Measurements from ENCODE around the gene LDLRAD4. TPM values are rescaled to one million over a fixed set of nuclear protein-coding genes. Genes with fewer than 3 reads are reported as not detected.

Gene LDLRAD4
- total RNA-seq, 4 donors from 2014 or later = 20.4 to 40.4 (median 35.3) TPM

- peak; percentile 57 for DNase-seq (ENCODE audit: extremely low spot score)
- Histone ChIP-seq H3K9me3 (no peaks in the 10 kb centered on the region), H3K4me3 (no peak overlapping the region), H3K4me1 (no peaks in the 10 kb centered on the region), H3K27ac (replicated peaks in 1 of 4) (no peak overlapping the region), H3K36me3 (no peaks in the 10 kb centered on the region), H3K27me3 (no peaks in the 10 kb centered on the region)
- TF ChIP-seq POLR2A (IDR thresholded peaks at IDR 0.05; ENCODE audit: low read depth) = no peak
- no peak for TF ChIP-seq EP300 (IDR thresholded peaks at IDR 0.05)
- no peak for TF ChIP-seq CTCF (IDR thresholded peaks at IDR 0.05)
- TF ChIP-seq POLR2AphosphoS5 (IDR thresholded peaks at IDR 0.05) = no peak
- intact Hi-C loops (cut with DNase I) = no loop called here
- WGBS = 64% methylated on average over 6 of the region's 6 CpGs
Observed at GRCh38 chr18:13180614-13181375, 37.8 kb upstream of the LDLRAD4 start.

GRCh38 chr18:13181765-13182164 lies 36.8 kb upstream of the LDLRAD4 start:
- Histone ChIP-seq H3K4me3 (no peak overlapping the region), H3K9me3 (no peaks in the 10 kb centered on the region), H3K36me3 (no peaks in the 10 kb centered on the region), H3K4me1 (no peaks in the 10 kb centered on the region), H3K27me3 (no peaks in the 10 kb centered on the region), H3K27ac (replicated peaks in 1 of 4) (no peak overlapping the region)
- TF ChIP-seq POLR2AphosphoS5 (IDR thresholded peaks at IDR 0.05) (no peak), EP300 (IDR thresholded peaks at IDR 0.05) (no peak), CTCF (IDR thresholded peaks at IDR 0.05) (no peak), POLR2A (IDR thresholded peaks at IDR 0.05; ENCODE audit: low read depth) (no peak)
- no peak for DNase-seq (ENCODE audit: extremely low spot score)
- 84% methylated on average over 14 of the region's 14 CpGs for WGBS
- intact Hi-C loops (cut with DNase I) = no loop called here

- intact Hi-C loops (cut with DNase I) = no loop called here
- no peak for DNase-seq (ENCODE audit: extremely low spot score)
- H3K9me3 ChIP-seq = no peaks in the 10 kb centered on the region
- no peaks in the 10 kb centered on the region for H3K27me3 ChIP-seq
- no peaks in the 10 kb centered on the region for H3K36me3 ChIP-seq
- no peak overlapping the region for H3K4me3 ChIP-seq
- H3K4me1 ChIP-seq = no peaks in the 10 kb centered on the region
- TF ChIP-seq CTCF (IDR thresholded peaks at IDR 0.05) = no peak
- no peak for TF ChIP-seq POLR2A (IDR thresholded peaks at IDR 0.05; ENCODE audit: low read depth)
- no peak for TF ChIP-seq EP300 (IDR thresholded peaks at IDR 0.05)
- no peak for TF ChIP-seq POLR2AphosphoS5 (IDR thresholded peaks at IDR 0.05)
- 83% methylated on average over 5 of the region's 5 CpGs for WGBS
- no peak overlapping the region for H3K27ac ChIP-seq (replicated peaks in 1 of 4)
Observed at GRCh38 chr18:13183359-13183758, 35.2 kb upstream of the LDLRAD4 start.

GRCh38 chr18:13183790-13184189 lies 34.8 kb upstream of the LDLRAD4 start:
- WGBS = 95% methylated on average over 8 of the region's 8 CpGs
- Histone ChIP-seq H3K27ac (replicated peaks in 1 of 4) (no peak overlapping the region), H3K36me3 (no peaks in the 10 kb centered on the region), H3K4me1 (no peaks in the 10 kb centered on the region), H3K9me3 (no peaks in the 10 kb centered on the region), H3K27me3 (no peaks in the 10 kb centered on the region), H3K4me3 (no peak overlapping the region)
- no peak for TF ChIP-seq POLR2A (IDR thresholded peaks at IDR 0.05; ENCODE audit: low read depth)
- no peak for TF ChIP-seq EP300 (IDR thresholded peaks at IDR 0.05)
- TF ChIP-seq CTCF (IDR thresholded peaks at IDR 0.05) = no peak
- no peak for TF ChIP-seq POLR2AphosphoS5 (IDR thresholded peaks at IDR 0.05)
- intact Hi-C loops (cut with DNase I) = no loop called here
- no peak for DNase-seq (ENCODE audit: extremely low spot score)

- 93% methylated on average over 8 of the region's 9 CpGs for WGBS
- no peak for TF ChIP-seq POLR2A (IDR thresholded peaks at IDR 0.05; ENCODE audit: low read depth)
- TF ChIP-seq EP300 (IDR thresholded peaks at IDR 0.05) = no peak
- TF ChIP-seq POLR2AphosphoS5 (IDR thresholded peaks at IDR 0.05) = no peak
- TF ChIP-seq CTCF (IDR thresholded peaks at IDR 0.05) = no peak
- no peak overlapping the region for H3K4me3 ChIP-seq
- intact Hi-C loops (cut with DNase I) = no loop called here
- H3K36me3 ChIP-seq = no peaks in the 10 kb centered on the region
- H3K27ac ChIP-seq (replicated peaks in 1 of 4) = no peak overlapping the region
- no peaks in the 10 kb centered on the region for H3K27me3 ChIP-seq
- no peaks in the 10 kb centered on the region for H3K9me3 ChIP-seq
- H3K4me1 ChIP-seq = no peaks in the 10 kb centered on the region
- no peak for DNase-seq (ENCODE audit: extremely low spot score)
Observed at GRCh38 chr18:13184396-13184795, 34.2 kb upstream of the LDLRAD4 start.
